Neural progenitor cell (in vitro differentiated cells): ENCODE results near the gene ASTN2.

ENCODE experiments used
- CTCF ChIP-seq: fragments of 200-600 bp; sonication (generic); IDR thresholded peaks from 2 replicates; pipeline ENCODE4 v1.5.1; 2017; ENCODE audit warnings: antibody characterized with exemption, mild to moderate bottlenecking
- EZH2 ChIP-seq: fragments of 200-600 bp; sonication (generic); IDR thresholded peaks from 2 replicates; pipeline ENCODE4 v1.6.1; 2017; ENCODE audit warnings: antibody characterized with exemption, mild to moderate bottlenecking, moderate library complexity
- EZH2phosphoT487 ChIP-seq: fragments of 200-600 bp; sonication (generic); IDR thresholded peaks from 2 replicates; pipeline ENCODE4 v1.6.1; 2017; ENCODE audit warnings: antibody characterized with exemption

DNA sequence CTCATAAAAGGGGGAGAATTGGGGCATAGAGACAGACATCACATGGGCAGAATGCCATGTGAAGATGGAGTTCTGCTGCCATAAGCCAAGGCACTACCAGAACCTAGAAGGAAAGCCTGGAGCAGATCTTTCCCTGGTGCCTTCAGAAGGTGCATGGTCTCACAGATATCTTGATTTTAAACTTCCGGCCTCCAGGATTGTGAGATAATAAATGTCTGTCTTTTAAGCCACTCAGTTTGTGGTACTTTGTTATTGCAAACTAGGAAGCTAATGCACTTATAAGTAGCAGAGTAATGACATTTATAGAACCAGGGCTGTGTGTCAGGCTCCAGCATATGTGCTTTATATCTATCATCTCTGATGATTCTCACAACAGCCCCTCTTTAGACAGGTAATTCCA is 130.4 kb downstream of the ASTN2 start:
- TF ChIP-seq CTCF (no peak), EZH2 (no peak), EZH2phosphoT487 (no peak)
